ENCODE results near the gene DIPK1B. TPM values are rescaled to one million over a fixed set of nuclear protein-coding genes. Genes with fewer than 3 reads are reported as not detected.

Gene DIPK1B
- total and polyA plus RNA-seq, 2 experiments from 2014 or later: 18.7 to 60.0 TPM

- H2AFZ ChIP-seq: no peak overlapping the region
- H3K9me3 Mint-ChIP-seq: no peaks in the 10 kb centered on the region
- H3K36me3 ChIP-seq (ENCODE audit: insufficient read depth): no peaks in the 10 kb centered on the region
- no peak for DNase-seq (ENCODE audit: low spot score)
- H3K27me3 ChIP-seq (ENCODE audit: insufficient read depth): no peaks in the 10 kb centered on the region
- peaks cover 3% of the 10 kb centered on the region; the same call in 1 of the 3 replicates for H3K4me1 Mint-ChIP-seq
- no peak overlapping the region for H3K4me3 ChIP-seq
- H3K4me3 Mint-ChIP-seq: no peak overlapping the region
- H3K36me3 Mint-ChIP-seq (ENCODE audit: low read depth): no peaks in the 10 kb centered on the region
- H3K27ac Mint-ChIP-seq: no peak overlapping the region
- H3K27me3 Mint-ChIP-seq (ENCODE audit: insufficient read depth, low read depth, poor library complexity): peaks cover 6% of the 10 kb centered on the region
- H4K20me1 ChIP-seq (replicated peaks; ENCODE audit: insufficient read depth): no peaks in the 10 kb centered on the region
- TF ChIP-seq EZH2phosphoT487 (IDR thresholded peaks at IDR 0.05; ENCODE audit: unreplicated experiment) (no peak), JUNB (IDR thresholded peaks at IDR 0.05; ENCODE audit: unreplicated experiment) (no peak), CREB1 (CRISPR knock-in tag; IDR thresholded peaks at IDR 0.05; ENCODE audit: low read depth) (no peak)
- no peaks in the 10 kb centered on the region for H3K9me2 ChIP-seq (ENCODE audit: insufficient read depth)
- no peaks in the 10 kb centered on the region for H3K4me1 ChIP-seq (ENCODE audit: insufficient read depth)
- H3K27ac ChIP-seq (ENCODE audit: low read depth): no peak overlapping the region
- no peak overlapping the region for H3K4me2 ChIP-seq
- ATAC-seq: no peak
- no peaks in the 10 kb centered on the region for H3K79me2 ChIP-seq (replicated peaks; ENCODE audit: insufficient read depth)
- no peaks in the 10 kb centered on the region for H3F3A ChIP-seq (replicated peaks; ENCODE audit: low read depth)
Measured at GRCh38 chr9:136673088-136673974, 39.0 kb upstream of the DIPK1B start.

GRCh38 chr9:136673975-136674785 is 38.2 kb upstream of the DIPK1B start:
- Histone ChIP-seq H3K4me1 (ENCODE audit: insufficient read depth) (no peaks in the 10 kb centered on the region), H3K27me3 (ENCODE audit: insufficient read depth) (no peaks in the 10 kb centered on the region), H3K79me2 (replicated peaks; ENCODE audit: insufficient read depth) (no peaks in the 10 kb centered on the region), H3K9me2 (ENCODE audit: insufficient read depth) (no peaks in the 10 kb centered on the region), H3K27ac (ENCODE audit: low read depth) (no peak overlapping the region), H3K4me3 (no peak overlapping the region), H3K36me3 (ENCODE audit: insufficient read depth) (no peaks in the 10 kb centered on the region), H4K20me1 (replicated peaks; ENCODE audit: insufficient read depth) (no peaks in the 10 kb centered on the region), H3F3A (replicated peaks; ENCODE audit: low read depth) (no peaks in the 10 kb centered on the region), H3K4me2 (no peak overlapping the region), H2AFZ (no peak overlapping the region)
- ATAC-seq (no peak), DNase-seq (ENCODE audit: low spot score) (no peak)
- Mint-ChIP-seq H3K9me3 (no peaks in the 10 kb centered on the region), H3K36me3 (ENCODE audit: low read depth) (no peaks in the 10 kb centered on the region), H3K27ac (no peak overlapping the region), H3K4me3 (no peak overlapping the region), H3K27me3 (ENCODE audit: insufficient read depth, low read depth, poor library complexity) (peaks cover 7% of the 10 kb centered on the region), H3K4me1 (peaks cover 3% of the 10 kb centered on the region; the same call in 1 of the 3 replicates)
- TF ChIP-seq CREB1 (CRISPR knock-in tag; IDR thresholded peaks at IDR 0.05; ENCODE audit: low read depth) (no peak), POLR2AphosphoS5 (IDR thresholded peaks at IDR 0.05; ENCODE audit: low read depth) (no peak), ZNF462 (CRISPR knock-in tag; IDR thresholded peaks at IDR 0.05) (no peak), EZH2phosphoT487 (IDR thresholded peaks at IDR 0.05; ENCODE audit: unreplicated experiment) (no peak), ZNF331 (CRISPR knock-in tag; IDR thresholded peaks at IDR 0.05; ENCODE audit: low read depth) (no peak), REST (IDR thresholded peaks at IDR 0.05; ENCODE audit: unreplicated experiment) (no peak), ZNF114 (CRISPR knock-in tag; IDR thresholded peaks at IDR 0.05) (no peak), STAT1 (IDR thresholded peaks at IDR 0.05; ENCODE audit: unreplicated experiment) (no peak)

All from GM23338 (cell line).